TTC549 (cell line): ENCODE results near the gene TSEN2.
"Not testable (repeated sequence)": the region's sequence is repeated elsewhere in the genome, so short reads cannot be mapped to it uniquely, and the experiment has no call there.

Source experiments
- FAIRE-seq: peaks from 2 replicates; lab custom pipeline; 2012; peaks lifted over from hg19 to GRCh38; lab: Jason Lieb, UNC

The TSEN2 gene

DNA sequence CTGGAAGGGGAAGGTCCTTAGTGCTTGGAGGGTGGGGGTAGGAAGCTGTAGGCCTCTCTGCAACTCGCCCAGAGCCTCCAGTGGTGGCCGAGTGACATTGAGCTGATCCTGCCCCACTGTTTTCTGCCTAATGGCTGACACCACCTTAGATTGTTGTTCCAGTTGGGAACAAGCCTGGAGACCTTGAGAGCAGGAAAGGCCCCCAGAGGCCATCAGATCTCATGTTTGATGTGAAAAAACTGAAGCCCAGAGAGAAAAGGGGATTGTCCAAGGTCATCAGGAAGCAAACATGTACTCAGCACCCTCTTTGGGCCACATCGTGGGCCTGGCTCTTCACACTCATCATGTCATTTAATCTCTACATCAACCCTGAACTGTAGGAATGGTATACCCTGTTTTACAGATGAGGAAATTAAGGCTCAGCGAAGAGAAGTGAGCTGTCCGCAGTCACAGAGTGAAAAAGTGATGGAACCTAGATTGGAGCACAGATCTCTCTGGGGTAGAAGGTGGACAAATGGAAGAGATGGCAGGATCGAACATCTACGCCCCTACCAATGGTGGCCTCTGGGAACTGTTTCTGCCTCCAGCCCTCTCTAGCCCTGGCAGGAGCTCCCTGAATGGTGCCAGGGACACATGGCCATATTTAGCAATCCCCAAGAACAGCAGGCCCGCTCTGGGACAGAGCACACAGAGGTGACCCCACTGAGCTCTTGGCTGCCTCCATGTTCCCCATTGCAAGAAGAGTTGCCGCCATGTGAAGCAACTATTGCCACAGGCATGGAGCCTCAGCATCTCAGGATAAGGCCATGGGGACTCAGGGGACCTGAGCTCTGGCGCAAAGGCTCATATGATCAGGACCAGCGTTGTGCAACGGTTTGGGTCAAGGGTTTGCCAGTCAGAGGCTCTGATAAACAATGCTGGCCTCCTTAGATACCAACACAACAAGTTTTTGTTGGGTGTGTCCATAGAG lies 31.6 kb upstream of the TSEN2 start:
- no peak for FAIRE-seq

DNA sequence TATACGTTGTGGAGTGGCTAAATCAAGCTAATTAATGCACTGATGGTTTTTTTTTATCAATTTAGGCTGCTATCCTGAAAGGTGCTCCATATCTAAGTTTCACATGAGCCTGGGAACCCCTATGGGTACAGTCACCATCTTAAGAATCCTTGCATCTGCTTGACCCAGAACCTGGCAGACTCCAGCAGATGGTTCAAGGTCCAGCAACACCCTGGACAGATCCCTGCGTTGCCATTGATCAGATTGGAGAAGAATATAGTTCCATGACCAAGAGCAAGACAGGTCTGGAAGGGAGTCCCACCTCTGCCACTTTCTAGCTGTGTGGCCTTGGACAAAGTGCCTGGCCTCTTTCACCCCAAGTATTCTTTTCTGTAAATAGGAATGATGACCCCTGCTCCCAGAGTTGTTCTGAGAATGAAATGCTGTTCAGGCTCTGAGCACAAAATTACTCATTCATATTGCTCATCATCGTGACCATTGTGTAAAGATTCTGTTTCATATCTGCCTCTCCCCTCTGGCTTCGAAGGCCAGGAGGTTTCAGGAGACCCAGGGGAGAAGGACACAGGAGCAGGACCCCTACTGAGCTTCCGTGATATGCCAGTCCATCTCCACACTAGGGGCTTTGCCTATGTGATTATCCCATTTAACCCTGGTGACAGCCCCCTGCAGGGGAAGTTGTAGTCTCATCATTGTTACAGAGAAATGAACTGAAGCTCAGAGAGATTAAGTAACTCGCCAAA lies 30.0 kb upstream of the TSEN2 start:
- FAIRE-seq = no peak

DNA sequence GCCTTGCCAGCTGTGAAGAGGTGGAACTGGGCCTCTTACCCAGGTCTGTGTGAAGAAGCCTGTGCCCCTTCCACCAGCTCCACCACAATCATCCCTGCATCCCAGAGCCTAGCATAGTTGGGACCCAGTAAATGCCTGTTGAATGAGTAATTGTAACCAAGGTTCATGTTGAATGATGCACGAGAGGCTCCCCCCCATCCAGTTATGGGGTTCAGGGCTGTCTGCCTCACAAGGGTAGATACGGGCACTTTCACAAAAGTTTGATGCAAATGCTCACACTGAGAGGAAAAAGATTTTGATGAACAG lies 29.5 kb upstream of the TSEN2 start:
- no peak for FAIRE-seq

DNA sequence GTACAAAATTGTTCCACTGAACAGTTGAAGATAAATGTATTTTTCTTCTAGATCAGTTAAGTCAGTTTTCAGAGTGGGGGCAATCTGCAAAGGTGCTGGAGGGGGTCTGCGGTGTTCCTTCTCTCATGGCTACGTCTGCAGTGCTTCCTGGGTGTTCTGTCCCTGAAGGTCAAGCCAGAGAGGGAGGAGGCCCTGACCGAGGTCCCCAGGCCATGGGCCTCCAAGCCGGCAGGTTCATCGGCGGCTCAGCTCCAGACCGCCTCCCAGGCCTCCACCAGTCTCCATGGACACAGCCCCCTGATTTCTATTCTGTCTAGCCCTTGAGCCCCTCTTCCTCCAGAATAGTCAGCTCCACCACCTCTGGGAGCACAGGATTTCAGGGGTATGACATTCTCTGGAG lies 28.5 kb upstream of the TSEN2 start:
- no peak for FAIRE-seq

DNA sequence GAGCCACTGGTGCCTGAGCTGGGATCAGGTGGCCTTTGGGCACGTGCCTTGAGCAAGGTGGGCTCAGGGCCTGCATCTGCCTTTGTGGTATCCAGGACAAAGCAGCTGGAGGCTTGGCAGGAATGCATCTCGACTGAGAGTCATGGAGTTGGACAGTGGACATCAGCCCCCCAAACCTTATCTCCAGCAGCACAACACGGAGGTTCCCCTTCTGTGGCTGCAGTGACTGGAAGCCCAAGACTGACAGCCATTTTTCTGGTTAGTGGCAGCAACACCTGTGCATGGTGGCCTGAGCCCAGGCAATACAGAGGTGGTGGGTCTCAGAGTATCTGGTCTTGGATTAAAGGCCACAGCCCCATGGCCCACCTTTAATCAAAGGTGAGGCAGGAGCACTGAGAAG lies 27.8 kb upstream of the TSEN2 start:
- FAIRE-seq = no peak

DNA sequence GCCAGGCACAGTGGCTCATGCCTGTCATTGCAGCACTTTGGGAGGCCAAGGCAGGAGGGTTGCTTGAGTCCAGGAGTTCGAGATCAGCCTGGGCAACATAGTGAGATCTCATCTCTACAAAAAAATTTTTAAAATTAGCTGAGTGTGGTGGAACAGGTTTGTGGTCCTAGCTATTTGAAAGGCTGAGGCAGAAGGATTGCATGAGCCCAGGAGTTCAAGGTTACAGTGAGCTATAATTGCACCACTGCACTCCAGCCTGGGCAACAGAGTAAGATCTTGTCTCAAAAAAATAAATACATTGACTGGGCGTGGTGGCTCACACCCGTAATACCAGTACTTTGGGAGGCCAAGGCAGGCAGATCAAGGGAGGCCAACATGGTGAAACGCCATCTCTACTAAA lies 26.9 kb upstream of the TSEN2 start:
- not testable (repeated sequence) for FAIRE-seq

DNA sequence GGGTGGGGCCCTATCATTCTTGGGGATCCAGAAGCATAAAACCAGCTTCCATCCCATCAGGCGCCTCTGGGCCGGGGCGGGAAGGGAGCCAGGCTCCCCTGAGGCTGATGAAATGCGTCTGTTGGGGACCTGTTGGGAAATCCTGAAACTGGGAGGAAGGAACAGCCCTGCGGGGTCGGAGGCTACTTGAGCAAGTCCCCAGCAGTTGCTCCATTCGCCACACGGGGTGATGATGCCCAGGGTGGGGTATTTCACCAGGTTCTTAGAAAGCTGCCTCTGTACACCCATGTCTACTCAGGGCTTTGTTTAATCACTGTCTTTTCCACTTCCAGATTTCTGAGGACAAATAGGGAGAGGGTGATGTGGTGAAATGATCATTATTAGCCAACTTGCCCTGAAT lies 25.4 kb upstream of the TSEN2 start:
- no peak for FAIRE-seq

DNA sequence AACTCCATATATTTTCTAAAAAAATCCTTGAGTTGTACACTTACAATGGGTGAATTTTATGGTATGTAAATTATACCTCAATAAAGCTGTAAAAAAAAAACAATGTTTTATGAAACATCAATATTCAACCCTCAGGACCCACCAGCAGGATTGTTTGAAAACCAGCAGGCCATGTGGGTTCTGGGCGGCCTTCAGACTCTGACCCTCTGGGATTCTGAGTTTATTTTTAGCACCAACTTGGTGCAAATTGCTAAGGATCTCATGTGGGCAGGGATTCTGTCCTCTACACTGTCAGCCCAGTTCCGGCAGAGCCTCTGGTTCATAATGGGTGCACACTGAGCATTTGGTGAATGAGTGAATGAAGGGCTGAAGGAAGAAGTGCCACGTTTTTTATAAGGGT lies 24.2 kb upstream of the TSEN2 start:
- FAIRE-seq = no peak

DNA sequence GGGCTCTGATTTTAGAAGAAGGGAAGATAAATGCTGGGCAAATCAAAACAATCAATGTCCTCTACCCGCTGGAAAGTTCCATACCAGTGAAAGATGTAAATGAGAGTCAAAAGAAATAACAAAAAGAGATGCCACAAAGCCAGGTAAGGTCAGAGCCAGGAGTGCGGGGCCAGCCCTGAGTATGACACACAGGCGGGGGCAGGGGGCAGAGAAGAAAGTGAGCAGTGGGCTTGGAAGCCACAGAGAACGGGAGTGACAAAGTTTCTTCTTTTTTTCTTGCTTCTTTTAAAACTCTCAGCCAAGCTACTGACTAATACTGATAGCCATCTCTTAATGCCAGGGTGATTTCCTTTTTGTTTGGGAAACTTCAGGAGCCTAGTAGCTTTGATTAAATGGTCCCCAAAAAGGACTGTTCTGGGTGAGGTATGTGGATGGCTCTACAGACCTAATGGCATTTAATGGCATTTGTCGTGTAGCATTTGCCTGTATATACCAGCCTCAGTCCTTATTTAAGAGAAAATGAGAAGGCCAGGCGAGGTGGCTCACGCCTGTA lies 23.1 kb upstream of the TSEN2 start:
- FAIRE-seq = no peak

DNA sequence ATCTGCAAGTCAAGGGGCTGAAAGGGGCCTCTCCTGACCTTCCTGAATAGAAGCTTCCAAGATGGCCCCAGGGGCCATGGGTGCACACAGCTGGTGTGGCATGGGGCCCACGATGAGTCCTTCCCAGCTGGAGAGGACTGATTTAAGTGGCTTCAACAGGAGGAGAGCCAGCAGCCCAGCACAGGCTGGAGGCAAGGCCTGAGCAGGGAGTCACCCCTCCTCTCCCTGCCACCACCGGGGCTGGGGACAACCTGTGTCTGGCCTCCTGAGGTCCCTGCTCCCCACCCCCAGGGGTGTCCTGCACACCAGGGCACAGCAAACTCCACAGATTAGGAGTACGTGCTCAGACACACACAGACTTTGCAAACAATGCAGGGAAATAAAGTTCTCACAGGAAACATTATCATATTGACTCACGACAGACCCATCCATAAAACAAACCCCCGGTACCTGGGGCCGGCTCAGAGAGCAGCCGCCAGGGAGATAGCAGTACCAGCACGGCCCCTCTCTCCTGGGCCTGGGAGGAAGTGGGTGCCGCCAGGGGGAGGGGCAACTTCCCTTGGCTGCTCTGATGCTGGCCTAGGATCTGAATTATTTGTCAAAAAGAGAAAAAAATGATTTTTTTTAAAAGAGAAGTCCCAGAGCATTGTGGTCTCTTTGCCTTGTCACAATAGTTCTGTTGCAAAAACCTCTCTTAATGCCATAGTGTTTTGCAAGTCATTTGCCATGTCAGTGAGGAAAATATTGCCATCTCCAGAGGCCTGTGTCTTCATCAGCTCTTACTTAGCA lies 21.9 kb upstream of the TSEN2 start:
- no peak for FAIRE-seq

DNA sequence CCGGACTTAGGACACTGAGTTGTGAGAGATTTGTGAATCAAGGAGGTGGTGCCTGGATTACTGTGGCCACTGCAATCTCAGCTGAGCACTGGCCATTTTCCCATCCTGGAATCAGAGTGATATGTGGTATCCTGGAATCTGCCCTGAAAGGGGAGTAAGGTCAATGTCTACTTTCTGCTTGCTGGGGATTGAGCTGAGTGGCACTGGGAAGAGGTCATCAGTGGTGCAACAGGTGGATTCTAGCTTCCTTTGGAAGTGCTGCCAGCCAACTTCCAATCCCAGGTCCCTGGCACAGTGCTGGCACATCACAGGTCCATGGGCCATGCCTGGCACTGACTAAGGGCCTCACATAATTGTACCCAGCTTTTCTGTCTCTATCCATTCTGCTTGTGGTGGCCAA lies 20.6 kb upstream of the TSEN2 start:
- no peak for FAIRE-seq

DNA sequence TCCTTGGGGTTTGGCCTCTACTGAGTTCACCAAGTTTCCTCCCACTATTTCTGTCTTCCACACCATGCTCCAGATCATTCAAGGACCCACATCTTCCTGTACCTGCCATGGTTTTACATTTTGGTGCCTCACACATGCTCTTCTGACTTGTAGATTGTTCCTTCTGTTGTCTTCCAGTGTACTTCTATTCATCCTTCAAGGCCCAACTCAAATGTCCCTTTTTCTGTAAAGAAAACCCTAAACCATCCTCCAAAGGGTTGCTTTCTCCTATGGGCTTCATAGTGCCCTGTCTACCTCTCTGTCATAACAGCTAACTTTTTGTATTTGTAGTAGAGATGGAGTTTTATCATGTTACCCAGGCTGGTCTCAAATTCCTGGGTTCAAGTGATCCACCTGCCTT lies 20.1 kb upstream of the TSEN2 start:
- no peak for FAIRE-seq

DNA sequence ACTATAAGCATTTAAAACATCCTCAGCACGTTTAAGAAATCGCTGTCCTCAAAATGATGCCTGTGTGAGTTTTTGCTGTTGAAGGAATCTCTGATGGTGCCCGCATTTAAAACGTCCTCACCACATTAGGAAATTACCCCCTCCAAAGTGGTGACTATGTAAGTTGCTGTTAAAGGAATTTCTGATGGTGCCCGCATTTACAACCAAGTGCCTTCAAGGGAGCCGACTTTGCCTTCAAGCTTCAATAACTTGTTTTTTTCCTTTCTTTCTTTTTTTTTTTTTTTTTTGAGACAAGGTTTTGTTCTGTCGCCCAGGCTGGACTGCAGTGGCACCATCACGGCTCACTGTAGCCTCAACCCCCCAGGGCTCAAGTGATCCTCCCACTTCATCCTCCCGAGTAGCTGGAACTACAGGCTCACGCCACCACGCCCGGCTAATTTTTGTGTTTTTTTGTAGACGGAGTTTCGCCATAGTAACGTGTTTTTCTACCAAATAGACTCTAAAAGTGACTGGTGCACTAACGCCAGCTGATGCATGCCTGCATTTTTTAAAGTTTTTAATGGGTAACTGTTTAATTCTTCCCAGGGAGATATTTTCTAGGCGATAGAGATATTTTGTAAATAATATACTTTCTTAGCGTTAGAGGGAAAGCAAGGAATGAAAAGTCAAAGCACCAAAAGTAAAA lies 19.0 kb upstream of the TSEN2 start:
- no peak for FAIRE-seq

DNA sequence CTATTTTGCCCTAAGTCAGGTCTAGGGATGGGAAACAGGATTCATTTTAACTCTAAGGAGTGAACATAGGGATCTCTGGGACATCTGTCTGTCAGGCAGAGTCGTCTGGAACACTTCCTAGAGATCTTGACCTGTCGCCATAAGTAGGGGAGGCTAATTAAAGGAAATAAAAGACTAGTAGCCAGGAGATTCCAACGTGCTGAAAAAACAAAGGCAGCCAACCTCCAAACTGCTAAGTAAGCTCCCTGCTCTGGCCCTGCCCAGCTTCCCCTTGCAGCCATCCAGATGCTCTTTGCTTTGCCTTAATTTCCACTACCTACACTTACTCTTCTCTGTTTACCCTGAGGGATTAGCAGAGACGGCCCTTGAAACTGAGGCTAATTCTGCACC lies 18.4 kb upstream of the TSEN2 start:
- FAIRE-seq = no peak

DNA sequence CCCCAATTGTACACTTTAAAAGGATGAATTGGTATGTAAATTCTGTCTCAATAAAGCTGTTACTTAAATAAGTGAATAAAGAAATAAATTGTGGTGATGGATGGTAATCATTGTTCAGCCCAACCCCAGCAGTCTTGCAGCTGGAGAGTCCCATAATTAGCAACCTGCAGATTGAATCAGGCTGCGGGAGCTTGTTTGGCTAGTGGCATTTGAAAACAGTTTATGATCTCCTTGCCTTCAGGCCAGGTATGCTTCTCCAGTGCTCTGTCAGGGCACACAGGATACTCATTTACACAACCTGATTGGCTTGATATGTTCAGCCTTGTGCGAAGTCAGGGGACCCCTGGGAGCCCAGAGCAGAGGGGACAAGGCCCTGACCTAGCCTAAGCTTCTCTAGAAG lies 16.5 kb upstream of the TSEN2 start:
- FAIRE-seq = no peak

DNA sequence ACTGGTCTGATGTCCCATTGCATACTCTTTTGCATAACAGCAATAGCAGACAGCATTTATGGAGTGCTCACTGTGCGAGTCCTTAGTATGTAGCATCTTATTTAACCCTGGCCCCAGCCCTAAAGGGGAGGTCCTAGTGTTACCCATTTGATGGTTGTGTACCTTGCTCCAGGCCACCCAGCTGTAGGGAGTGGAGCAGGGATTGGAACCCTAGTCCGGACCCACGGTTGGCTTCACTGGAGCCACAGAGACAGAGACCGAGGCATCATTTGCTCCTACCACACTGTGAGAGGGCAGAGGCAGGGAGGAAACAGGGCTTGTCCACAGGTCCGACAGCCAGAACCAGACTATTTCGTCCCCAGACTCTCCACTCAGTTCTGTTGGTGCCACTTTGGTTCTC lies 16.0 kb upstream of the TSEN2 start:
- FAIRE-seq = no peak

DNA sequence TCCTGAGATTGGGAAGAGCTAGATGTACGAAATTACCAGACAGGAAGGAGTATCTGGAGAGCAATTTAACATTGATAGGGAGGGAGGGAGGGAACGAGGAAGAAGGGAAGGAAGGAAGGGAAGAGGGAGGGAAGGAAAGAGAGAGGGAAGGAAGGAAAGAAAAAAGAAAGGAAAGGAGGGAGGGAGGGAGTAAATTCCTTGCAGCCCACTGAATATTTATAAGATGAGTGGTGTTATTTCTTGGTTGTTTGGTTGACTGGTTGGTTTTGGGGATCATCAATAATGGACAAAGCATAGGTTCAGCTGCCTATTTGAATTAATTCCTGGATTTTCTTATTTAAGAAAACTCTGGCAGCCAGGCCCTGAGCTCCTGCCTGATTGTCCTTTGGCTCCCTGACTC lies 15.5 kb upstream of the TSEN2 start:
- no peak for FAIRE-seq

DNA sequence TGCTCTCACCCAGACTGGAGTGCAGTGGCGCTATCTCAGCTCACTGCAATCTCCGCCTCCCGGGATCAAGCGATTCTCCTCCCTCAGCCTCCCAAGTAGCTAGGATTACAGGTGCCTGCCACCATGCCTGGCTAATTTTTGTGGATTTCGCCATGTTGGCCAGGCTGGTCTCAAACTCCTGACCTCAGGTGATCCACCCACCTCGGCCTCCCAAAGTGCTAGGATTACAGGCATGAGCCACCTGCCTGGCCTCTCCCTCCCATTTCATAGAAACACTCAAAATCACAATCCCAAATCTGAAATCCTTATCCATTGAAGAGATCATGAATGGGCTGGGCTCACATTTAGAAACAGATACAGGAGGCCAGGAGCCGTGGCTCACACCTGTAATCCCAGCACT lies 15.1 kb upstream of the TSEN2 start:
- FAIRE-seq = not testable (repeated sequence)

DNA sequence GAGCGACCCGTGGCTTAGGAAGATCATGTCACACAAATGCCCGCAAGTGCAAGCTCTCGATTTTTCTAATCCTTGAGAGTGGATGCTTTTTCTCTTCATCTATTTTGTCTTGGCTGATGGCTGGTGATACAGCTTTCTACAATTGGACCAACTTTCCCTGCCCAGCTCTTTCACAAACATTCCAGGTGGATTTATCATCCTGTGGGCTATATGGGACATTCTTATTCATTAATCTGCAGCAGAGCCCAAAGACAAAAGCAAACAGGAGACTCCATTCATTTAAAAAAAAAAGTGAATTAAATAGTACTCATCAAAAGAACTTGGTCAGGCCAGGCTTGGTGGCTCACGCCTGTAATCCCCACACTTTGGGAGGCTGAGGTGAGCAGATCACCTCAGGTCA lies 14.2 kb upstream of the TSEN2 start:
- FAIRE-seq = no peak

DNA sequence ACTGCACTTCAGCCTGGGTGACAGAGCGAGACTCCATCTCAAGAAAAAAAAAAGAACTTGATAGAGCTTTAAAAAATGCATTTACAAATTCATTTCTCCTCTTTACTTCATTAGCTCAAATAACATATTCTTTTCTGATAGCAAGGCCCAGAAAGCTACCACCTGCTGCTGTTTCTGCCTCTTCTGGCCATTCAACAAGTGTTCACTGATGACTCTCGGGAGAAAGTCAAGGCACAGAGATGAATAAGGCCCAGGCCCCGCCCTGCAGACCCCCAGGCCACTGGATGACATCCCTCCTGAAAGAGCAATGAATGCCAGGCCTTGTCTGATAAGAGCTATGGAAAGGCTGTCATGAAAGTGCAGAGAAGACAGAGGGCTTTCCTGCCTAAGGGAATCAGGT lies 13.6 kb upstream of the TSEN2 start:
- FAIRE-seq = no peak

DNA sequence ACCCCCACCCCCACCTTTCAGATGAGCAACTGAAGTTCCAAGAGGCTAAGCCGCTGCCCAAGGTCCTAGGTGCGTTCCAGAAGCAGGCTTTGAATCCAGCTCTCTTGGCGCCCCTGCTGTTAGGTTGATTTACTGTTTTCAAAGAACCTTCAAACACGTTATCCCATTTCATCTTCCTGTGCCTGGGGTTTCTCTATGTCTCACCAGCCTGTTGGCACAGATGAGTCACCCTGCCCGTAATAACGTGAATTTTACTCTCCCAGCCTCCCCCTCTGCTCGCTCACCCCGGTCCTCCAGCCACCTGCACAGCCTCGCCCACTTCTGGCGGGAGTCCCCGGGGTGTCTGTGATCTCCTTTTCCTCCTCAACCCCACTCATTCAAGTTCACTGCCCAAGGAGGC lies 13.0 kb upstream of the TSEN2 start:
- FAIRE-seq = no peak

DNA sequence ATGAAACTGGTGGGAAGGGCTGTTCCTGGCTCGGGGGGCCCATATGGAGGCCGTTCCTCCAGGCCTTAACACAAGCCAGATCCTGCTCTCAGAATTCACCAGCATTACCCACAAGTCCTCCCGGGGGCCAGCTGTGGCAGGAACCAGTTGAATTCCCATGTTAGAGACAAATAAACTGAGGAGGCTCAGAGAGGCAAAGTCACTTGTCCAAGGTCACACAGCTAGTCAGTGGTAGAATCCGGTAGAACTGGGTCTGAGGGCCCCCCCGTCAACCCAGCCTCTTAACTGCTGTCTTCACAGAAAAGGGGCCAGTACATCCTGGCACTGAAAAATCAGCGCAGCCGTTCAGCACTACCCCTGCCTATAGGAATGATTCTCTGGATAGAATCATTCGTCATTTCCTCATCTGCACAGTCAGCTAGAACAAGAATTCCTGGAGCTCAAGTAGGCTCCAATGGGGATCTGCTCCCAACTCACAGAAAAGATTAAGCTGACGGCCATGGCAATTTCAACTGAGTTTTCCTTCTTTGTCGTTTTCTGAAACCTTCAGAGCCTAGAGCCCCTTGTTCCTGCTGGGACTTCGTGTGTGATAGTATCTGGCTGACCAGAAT lies 12.2 kb upstream of the TSEN2 start:
- FAIRE-seq = no peak
